PC-9 (cell line): ENCODE results near the gene SLC38A8. TPM values are rescaled to one million over a fixed set of nuclear protein-coding genes. Genes with fewer than 3 reads are reported as not detected.

Experiments
- BruUV-seq: library from RNA; stranded (reverse); fragments of 400-500 nt; replicated peaks from 2 replicates; lab custom pipeline; 2021; lab: Mats Ljungman, UMichigan
- CTCF ChIA-PET: fragments of 300-600 bp; sonication (Branson Sonifier 250); formaldehyde crosslinking; loops from one replicate; lab custom pipeline; 2022; ENCODE audit warnings: antibody characterized with exemption; lab: Charles Lee
- POLR2A ChIA-PET: fragments of 300-600 bp; sonication (Branson Sonifier 250); formaldehyde crosslinking; loops from one replicate; lab custom pipeline; 2022; ENCODE audit warnings: antibody characterized with exemption; ENCODE audit not compliant: unreplicated experiment; lab: Charles Lee
- DNase-seq, 2 experiments: peaks; one replicate each; pipeline versions ENCODE4 v3.0.0 to v3.0.0-alpha.2; 2015 to 2022; ENCODE audit warnings: mixed read lengths in 1 of 2
- H2AFZ ChIP-seq: fragments of 200-600 bp; sonication (generic); 2 replicates; pipeline ENCODE4 v1.8.1; 2017; ENCODE audit warnings: antibody characterized with exemption
- H3F3A ChIP-seq: fragments of 200-600 bp; sonication (generic); 2 replicates; pipeline ENCODE4 v1.8.1; 2017; ENCODE audit warnings: antibody characterized with exemption, mild to moderate bottlenecking, low read depth; ENCODE audit not compliant: insufficient read depth
- H3K27ac ChIP-seq: fragments of 200-600 bp; sonication (generic); 2 replicates; pipeline ENCODE4 v1.6.1; 2016; ENCODE audit warnings: mixed run types
- H3K27me3 ChIP-seq: fragments of 200-600 bp; sonication (generic); 2 replicates; pipeline ENCODE4 v1.6.1; 2016; ENCODE audit warnings: low read depth, mixed run types; ENCODE audit not compliant: insufficient read depth
- H3K36me3 ChIP-seq: fragments of 200-600 bp; sonication (generic); 2 replicates; pipeline ENCODE4 v1.6.1; 2016; ENCODE audit warnings: low read depth, mixed run types
- H3K4me1 ChIP-seq: fragments of 200-600 bp; sonication (generic); replicated peaks from 2 replicates; pipeline ENCODE4 v1.6.1; 2016; ENCODE audit warnings: mixed run types; ENCODE audit not compliant: insufficient read depth
- H3K4me2 ChIP-seq: fragments of 200-600 bp; sonication (generic); 2 replicates; pipeline ENCODE4 v1.6.1; 2017; ENCODE audit warnings: mixed run types
- H3K4me3 ChIP-seq: fragments of 200-600 bp; sonication (generic); 2 replicates; pipeline ENCODE4 v1.6.1; 2016; ENCODE audit warnings: mixed run types
- H3K79me2 ChIP-seq: fragments of 200-600 bp; sonication (generic); 2 replicates; pipeline ENCODE4 v1.6.1; 2017; ENCODE audit warnings: low read depth, mixed run types
- H3K9me2 ChIP-seq: fragments of 200-600 bp; sonication (generic); 2 replicates; pipeline ENCODE4 v1.8.1; 2017; ENCODE audit warnings: mild to moderate bottlenecking; ENCODE audit not compliant: insufficient read depth
- H3K9me3 ChIP-seq: fragments of 200-600 bp; sonication (generic); 2 replicates; pipeline ENCODE4 v1.8.1; 2016; ENCODE audit warnings: low read depth; ENCODE audit not compliant: insufficient read depth
- H4K20me1 ChIP-seq: fragments of 200-600 bp; sonication (generic); 2 replicates; pipeline ENCODE4 v1.8.1; 2017; ENCODE audit not compliant: insufficient read depth
- CTCF ChIP-seq: fragments of 200-600 bp; sonication (generic); conservative IDR thresholded peaks from 2 replicates; pipeline ENCODE4 v1.6.1; 2017; ENCODE audit warnings: mixed run types, antibody characterized with exemption, mild to moderate bottlenecking, moderate library complexity
- EZH2 ChIP-seq: fragments of 200-600 bp; sonication (generic); IDR thresholded peaks from 2 replicates; pipeline ENCODE4 v1.8.0; 2017; ENCODE audit warnings: antibody characterized with exemption, low read depth
- intact Hi-C: fragments of 100-400 bp; cut with micrococcal nuclease; formaldehyde crosslinking; loops from one replicate; pipeline ENCODE4 v1.10.0; 2022; ENCODE audit not compliant: unreplicated experiment
- total RNA-seq: library from RNA; stranded (reverse); gene quantifications from 2 replicates; pipeline ENCODE4 v1.2.3, GENCODE V29; 2021

The SLC38A8 gene
- total RNA-seq, 1 experiment from 2014 or later = not detected

GRCh38 chr16:83968891-83969649, 73.5 kb downstream of the SLC38A8 start:
- intact Hi-C loops = no loop called here
- Histone ChIP-seq H3K27me3 (no peaks in the 10 kb centered on the region), H3K9me2 (no peaks in the 10 kb centered on the region), H3K27ac (no peak overlapping the region), H3K9me3 (no peaks in the 10 kb centered on the region), H3K4me1 (no peaks in the 10 kb centered on the region), H3K79me2 (no peaks in the 10 kb centered on the region), H4K20me1 (no peaks in the 10 kb centered on the region), H2AFZ (no peak overlapping the region), H3K4me3 (no peak overlapping the region), H3F3A (no peaks in the 10 kb centered on the region), H3K4me2 (no peak overlapping the region), H3K36me3 (no peaks in the 10 kb centered on the region)
- no TSS peak for BruUV-seq
- TF ChIP-seq CTCF = no peak
- no peak for TF ChIP-seq EZH2
- ChIA-PET POLR2A (no interaction called here), CTCF (no interaction called here)
- DNase-seq = no peak

DNA sequence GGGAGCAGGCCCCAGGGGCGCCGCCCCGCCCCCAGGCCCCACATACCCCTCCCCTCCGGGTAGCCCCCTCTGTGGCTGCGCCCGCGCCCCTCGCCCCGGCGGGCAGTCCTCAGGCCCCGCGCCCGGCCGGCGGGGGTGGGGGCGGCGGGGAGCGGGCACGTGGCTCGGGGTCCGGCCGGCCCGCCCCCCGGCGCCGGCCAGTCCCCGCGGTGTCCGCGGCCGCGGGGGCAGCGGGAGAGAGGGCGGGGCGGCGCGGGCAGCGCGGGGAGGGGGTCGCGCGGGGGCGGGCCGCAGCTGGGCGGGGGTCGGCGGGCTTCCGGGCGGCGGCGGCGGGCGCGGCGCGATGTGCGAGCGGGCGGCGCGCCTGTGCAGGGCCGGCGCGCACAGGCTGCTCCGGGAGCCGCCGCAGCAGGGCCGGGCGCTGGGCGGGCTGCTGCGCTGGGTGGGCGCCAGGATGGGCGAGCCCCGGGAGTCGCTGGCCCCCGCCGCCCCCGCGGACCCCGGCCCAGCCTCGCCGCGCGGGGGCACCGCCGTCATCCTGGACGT, 74.2 kb downstream of the SLC38A8 start:
- Histone ChIP-seq H3F3A (no peaks in the 10 kb centered on the region), H3K79me2 (no peaks in the 10 kb centered on the region), H3K4me3 (no peak overlapping the region), H3K9me3 (no peaks in the 10 kb centered on the region), H3K4me2 (no peak overlapping the region), H4K20me1 (no peaks in the 10 kb centered on the region), H2AFZ (no peak overlapping the region), H3K27me3 (no peaks in the 10 kb centered on the region), H3K4me1 (no peaks in the 10 kb centered on the region), H3K36me3 (no peaks in the 10 kb centered on the region), H3K9me2 (no peaks in the 10 kb centered on the region), H3K27ac (no peak overlapping the region)
- ChIA-PET POLR2A (no interaction called here), CTCF (no interaction called here)
- no peak for TF ChIP-seq CTCF
- DNase-seq = no peak
- no TSS peak for BruUV-seq
- intact Hi-C loops = no loop called here

DNA sequence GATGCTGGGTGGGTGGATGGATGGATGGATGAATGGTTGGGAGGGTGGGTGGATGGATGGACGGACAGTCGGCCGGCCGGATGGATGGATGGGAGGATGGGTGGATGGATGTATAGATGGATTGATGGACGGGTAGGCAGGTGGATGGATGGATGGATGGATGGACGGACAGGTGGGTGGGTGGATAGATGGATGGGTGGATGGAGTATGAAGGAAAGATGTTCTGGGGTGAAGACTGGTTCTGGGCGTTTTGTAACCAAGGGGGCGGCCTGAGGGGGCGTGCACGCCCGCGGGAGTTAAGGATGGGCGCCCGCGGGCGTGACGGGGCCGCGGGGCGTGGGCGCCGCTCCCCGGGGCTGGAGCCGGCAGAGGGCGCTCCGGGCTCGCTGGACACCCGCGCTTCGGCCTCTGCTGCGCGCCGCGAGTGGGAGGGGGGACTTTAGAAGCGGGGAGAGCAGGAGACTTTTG, 74.7 kb downstream of the SLC38A8 start, which contains the start of gene NECAB2:
Gene NECAB2 (plus strand): TSS at position 407 of the 468 bp plus-strand sequence. CDS start 405 bp downstream, outside the sequence.
- H3K4me1 ChIP-seq = no peaks in the 10 kb centered on the region
- no peaks in the 10 kb centered on the region for H3K79me2 ChIP-seq
- no peaks in the 10 kb centered on the region for H3K9me2 ChIP-seq
- no peak for TF ChIP-seq CTCF
- TF ChIP-seq EZH2 = no peak
- H3K27me3 ChIP-seq = no peaks in the 10 kb centered on the region
- H4K20me1 ChIP-seq = no peaks in the 10 kb centered on the region
- no peaks in the 10 kb centered on the region for H3K36me3 ChIP-seq
- no peaks in the 10 kb centered on the region for H3K9me3 ChIP-seq
- no peaks in the 10 kb centered on the region for H3F3A ChIP-seq
- DNase-seq = no peak
- ChIA-PET POLR2A (no interaction called here), CTCF (no interaction called here)
- no peak within 1 kb of the TSS for H3K4me3 ChIP-seq
- H3K4me2 ChIP-seq = no peak within 1 kb of the TSS
- H3K27ac ChIP-seq = no peak within 1 kb of the TSS
- no TSS peak for BruUV-seq
- H2AFZ ChIP-seq = no peak within 1 kb of the TSS
- intact Hi-C loops = no loop called here
